Measurements from ENCODE around the gene RNF135.
"Not testable (repeated sequence)": the region's sequence is repeated elsewhere in the genome, so short reads cannot be mapped to it uniquely, and the experiment has no call there.

GRCh38 chr17:31042378-31042777 is 71.5 kb downstream of the RNF135 start:
- TF ChIP-seq CTCF (IDR thresholded peaks at IDR 0.05); SMC3 (IDR thresholded peaks at IDR 0.05); BCL3 (IDR thresholded peaks at IDR 0.05); NPAS2 (CRISPR knock-in tag; IDR thresholded peaks at IDR 0.05; ENCODE audit: borderline replicate concordance); POLR2AphosphoS2 (conservative IDR thresholded peaks at IDR 0.05; ENCODE audit: low read length); E2F6 (IDR thresholded peaks at IDR 0.05; ENCODE audit: borderline replicate concordance, low read depth); CHD4 (IDR thresholded peaks at IDR 0.05; ENCODE audit: borderline replicate concordance); USF2 (IDR thresholded peaks at IDR 0.05); EP300 (IDR thresholded peaks at IDR 0.05); REST (IDR thresholded peaks at IDR 0.05); ELK1 (IDR thresholded peaks at IDR 0.05; ENCODE audit: low read depth, low read length): not testable (repeated sequence)

Measured in A549 (cell line).